ES-I3 (cell line): Measurements from ENCODE around the gene ZC3H18.

Source experiments
- H3K36me3 ChIP-seq: 2 replicates; pipeline ENCODE4 v1.6.1; 2013; ENCODE audit warnings: mild to moderate bottlenecking, low read length, control low read depth, moderate library complexity; ENCODE audit not compliant: insufficient read depth
- H3K4me1 ChIP-seq: 2 replicates; pipeline ENCODE4 v1.6.1; 2013; ENCODE audit warnings: mild to moderate bottlenecking, control low read depth, low read length; ENCODE audit not compliant: insufficient read depth
- H3K9ac ChIP-seq: 2 replicates; pipeline ENCODE4 v1.6.1; 2013; ENCODE audit warnings: low read depth, mild to moderate bottlenecking, low read length, moderate library complexity
- H3K9me3 ChIP-seq: 2 replicates; pipeline ENCODE4 v1.6.1; 2013; ENCODE audit warnings: mild to moderate bottlenecking, low read length, moderate library complexity; ENCODE audit not compliant: control insufficient read depth, insufficient read depth

Gene ZC3H18

DNA sequence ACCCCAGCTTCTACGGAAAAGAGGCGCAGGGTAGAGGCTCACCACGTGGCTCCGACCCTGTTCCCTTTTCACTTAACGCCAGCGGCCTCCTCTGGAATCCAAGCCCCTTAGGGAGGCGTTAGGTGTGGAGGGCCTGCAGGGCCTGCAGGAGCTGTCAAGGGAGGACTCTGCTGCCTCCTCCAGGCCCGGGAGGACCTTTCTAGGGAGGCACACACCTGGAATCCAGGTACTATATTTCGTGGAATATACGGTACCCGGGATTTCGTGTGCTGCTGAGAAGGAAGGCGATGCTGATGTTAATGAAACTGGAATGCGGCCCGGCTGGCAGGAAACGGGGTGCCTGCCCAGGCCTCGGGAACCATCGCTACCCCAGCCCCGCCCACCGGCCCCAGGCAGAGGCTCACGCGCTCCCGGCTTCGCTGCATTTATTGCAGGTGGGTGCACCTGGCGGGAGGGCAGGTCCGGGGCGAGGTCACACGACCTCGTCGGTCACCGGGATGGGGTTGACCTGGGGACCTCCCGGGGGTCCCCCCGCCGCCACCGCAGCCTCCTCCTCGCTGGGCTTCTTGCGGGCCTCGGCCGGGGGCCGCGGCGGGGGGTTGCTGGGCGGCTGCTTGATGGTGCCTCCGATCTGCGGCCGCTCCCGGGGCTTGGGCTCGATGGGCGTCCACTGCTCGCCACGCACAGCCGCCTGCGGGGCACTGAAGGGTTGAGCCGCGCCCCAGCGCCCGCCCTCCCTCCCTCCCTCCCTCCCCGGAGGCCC, 72.9 kb downstream of the ZC3H18 start:
- Histone ChIP-seq H3K36me3 (no peaks in the 10 kb centered on the region), H3K9ac (no peak overlapping the region), H3K4me1 (peaks cover 2% of the 10 kb centered on the region; the same call in 1 of the 2 replicates), H3K9me3 (no peaks in the 10 kb centered on the region)

DNA sequence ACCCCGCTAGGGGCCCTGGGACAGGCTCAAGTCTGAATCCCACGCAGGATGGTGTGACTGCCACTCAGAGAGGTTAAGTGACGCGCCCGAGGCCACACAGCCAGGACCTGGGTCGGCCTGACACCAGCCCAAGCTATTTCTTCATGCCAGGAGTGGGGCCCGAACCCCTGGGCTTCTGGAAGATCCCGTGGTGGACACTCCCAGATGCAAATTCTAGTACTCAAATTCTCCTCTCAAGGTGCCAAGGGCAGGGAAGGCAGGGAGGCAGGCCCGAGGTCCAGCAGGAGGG, 73.4 kb downstream of the ZC3H18 start:
- Histone ChIP-seq H3K9me3 (no peaks in the 10 kb centered on the region), H3K36me3 (no peaks in the 10 kb centered on the region), H3K9ac (no peak overlapping the region), H3K4me1 (no peaks in the 10 kb centered on the region; the same call in 1 of the 2 replicates)

DNA sequence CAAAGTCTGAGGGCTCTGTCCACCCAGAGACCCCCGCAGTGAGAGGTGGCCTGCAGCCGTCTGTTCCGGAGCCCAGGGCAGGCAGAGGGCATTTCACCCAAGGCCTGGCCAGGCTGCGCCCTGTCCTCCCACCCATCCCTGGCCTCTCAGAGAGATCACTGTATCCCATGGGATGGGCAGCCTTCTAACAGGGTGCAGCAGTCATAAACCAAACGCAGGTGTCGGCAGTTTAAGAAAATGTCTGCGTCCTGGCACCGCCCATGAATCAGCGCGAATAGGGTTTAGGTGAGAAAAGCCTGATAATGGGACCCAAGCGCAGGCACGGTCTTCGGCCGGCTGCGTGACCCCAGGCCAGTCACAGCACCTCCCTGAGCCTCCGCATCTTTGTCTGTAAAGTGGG, 75.3 kb downstream of the ZC3H18 start:
- Histone ChIP-seq H3K9me3 (no peaks in the 10 kb centered on the region), H3K4me1 (no peaks in the 10 kb centered on the region; the same call in 1 of the 2 replicates), H3K36me3 (no peaks in the 10 kb centered on the region), H3K9ac (no peak overlapping the region)

DNA sequence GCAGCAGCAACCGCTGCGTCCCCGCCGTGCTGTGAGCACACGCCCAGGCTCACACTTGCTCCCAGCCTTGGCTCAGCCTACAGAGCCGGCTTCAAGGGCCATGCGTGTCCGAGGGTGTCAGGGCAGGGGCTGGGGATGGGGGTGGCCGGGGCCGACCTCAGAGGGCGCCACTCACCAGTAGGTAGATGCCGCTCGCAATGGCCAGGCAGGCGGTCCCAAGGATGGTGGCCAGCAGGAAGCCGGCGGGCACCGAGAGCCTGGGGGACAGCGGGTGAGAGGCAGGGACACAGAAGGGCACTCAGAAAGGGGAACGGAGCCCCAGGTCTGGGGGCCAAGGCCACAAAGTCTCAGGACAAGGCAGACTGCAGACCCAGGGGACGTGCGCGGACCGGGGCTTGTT, 75.7 kb downstream of the ZC3H18 start:
- H3K4me1 ChIP-seq = no peaks in the 10 kb centered on the region; the same call in 1 of the 2 replicates
- no peak overlapping the region for H3K9ac ChIP-seq
- H3K9me3 ChIP-seq = no peaks in the 10 kb centered on the region
- H3K36me3 ChIP-seq = no peaks in the 10 kb centered on the region

DNA sequence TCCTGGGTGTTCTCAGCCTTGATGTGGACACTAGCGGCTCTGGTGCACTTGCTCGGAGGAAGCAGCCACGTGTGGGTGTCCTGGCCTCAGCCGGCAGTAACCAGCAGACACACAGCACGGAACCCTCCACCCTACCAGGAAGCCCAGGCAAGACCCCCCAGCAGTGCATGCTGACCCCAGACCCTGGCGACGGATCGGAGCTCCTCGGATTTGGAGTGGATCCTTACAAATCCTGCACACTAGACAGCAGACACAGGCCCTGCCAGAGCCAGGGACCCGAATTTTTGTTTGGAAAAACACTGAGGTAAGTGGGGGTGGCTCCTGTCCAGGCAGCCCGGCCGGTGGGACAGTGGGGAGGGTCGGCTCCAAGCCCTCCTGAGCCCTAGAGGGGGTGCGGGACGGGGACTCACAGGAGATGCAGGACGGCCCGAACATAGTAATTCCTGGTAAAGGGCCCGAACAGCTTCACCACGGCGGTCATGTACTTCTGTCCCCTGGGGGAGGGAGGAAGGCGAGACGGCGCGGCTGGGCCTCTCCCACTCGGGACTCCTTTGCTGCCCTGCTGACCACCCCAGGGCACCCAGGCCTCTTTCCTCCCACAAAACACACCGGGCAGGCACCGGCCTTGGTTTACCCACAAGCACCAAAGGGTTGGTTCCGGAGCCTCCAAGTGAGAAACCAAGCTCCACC, 76.3 kb downstream of the ZC3H18 start:
- no peak overlapping the region for H3K9ac ChIP-seq
- H3K4me1 ChIP-seq = no peaks in the 10 kb centered on the region; the same call in 1 of the 2 replicates

DNA sequence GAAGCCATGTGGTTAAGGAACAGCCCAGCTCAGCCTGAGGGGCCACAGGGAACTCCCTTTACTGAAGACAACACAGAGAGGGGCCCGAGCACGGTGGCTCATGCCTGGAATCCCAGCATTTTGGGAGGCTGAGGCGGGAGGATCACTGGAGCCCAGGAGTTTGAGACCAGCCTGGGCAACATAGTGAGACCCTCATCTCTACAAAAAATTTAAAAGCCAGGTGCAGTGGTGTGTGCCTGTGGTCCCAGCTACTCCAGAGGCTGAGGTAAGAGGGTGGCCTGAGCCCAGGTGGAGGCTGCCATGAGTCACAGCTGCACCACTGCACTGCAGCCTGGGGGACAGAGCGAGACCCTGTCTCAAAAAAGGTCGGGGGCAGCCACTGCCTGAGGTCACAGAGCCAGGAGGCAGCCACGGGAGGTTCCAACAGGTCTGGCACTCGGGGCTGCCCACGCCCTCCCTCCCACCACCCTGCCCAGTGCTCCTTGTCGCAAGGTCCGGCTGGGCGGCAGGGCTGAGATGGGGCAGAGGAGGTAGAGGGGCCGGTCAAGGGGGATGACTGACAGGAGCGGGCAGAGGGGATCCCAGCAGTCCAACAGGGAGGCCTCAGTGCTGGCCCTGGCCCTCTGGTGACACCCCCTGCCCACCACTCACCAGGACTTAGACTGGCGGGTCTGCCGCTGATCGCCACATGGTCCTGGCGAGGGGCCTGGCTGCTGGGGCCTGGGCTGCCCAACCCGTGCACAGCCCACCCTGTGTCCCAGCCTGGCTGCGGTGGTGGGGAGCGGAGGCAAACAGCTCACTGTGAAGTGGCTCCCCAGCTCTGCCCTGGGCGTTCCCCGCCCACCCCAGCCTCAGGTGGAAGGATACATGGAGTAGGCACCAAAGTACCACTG, 77.2 kb downstream of the ZC3H18 start:
- no peaks in the 10 kb centered on the region; the same call in 1 of the 2 replicates for H3K4me1 ChIP-seq
- H3K9ac ChIP-seq = no peak overlapping the region
- H3K36me3 ChIP-seq = no peaks in the 10 kb centered on the region
- no peaks in the 10 kb centered on the region for H3K9me3 ChIP-seq

More for the DNA sequence above, 76.3 kb downstream of the ZC3H18 start:
- H3K36me3 ChIP-seq = no peaks in the 10 kb centered on the region
- H3K9me3 ChIP-seq = no peaks in the 10 kb centered on the region

DNA sequence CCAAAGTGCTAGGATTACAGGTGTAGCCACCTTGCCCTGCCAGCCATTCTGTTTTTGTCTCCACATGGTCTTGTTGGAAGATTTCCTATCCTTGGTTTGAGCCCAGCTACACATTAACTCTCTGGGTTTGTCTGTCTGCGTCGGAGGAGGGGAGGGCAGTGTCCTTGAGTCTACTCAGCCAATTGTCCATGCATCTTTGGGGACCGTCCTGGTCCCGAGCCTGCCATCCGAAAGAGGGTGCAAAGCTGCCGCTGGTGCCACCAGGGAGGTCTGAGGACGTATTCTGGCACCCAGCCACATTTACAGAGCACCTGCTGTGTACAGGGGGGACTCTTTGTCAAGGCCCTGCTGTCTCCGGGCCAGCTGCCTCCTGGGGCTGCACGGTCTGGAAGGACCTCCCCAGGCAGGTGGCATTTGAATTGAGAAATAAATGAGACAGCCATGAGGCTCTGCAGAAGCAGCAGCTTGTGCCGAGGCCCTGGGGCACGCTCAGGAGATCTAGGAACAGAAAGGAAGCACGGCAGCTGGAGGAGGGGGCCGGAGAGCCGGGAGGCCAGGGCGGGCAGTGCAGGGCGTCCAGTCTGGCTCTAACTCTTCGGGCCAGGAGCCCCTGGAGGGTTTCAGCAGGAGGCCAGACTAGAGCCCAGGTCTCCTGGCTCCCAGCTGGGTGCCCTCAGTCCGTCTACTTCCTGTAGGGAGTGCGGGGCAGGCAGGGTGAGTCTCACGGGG, 79.2 kb downstream of the ZC3H18 start:
- Histone ChIP-seq H3K4me1 (no peaks in the 10 kb centered on the region; the same call in 1 of the 2 replicates), H3K9me3 (no peaks in the 10 kb centered on the region), H3K36me3 (no peaks in the 10 kb centered on the region), H3K9ac (peak overlapping the region; percentile 79; the same call in 1 of the 2 replicates)

DNA sequence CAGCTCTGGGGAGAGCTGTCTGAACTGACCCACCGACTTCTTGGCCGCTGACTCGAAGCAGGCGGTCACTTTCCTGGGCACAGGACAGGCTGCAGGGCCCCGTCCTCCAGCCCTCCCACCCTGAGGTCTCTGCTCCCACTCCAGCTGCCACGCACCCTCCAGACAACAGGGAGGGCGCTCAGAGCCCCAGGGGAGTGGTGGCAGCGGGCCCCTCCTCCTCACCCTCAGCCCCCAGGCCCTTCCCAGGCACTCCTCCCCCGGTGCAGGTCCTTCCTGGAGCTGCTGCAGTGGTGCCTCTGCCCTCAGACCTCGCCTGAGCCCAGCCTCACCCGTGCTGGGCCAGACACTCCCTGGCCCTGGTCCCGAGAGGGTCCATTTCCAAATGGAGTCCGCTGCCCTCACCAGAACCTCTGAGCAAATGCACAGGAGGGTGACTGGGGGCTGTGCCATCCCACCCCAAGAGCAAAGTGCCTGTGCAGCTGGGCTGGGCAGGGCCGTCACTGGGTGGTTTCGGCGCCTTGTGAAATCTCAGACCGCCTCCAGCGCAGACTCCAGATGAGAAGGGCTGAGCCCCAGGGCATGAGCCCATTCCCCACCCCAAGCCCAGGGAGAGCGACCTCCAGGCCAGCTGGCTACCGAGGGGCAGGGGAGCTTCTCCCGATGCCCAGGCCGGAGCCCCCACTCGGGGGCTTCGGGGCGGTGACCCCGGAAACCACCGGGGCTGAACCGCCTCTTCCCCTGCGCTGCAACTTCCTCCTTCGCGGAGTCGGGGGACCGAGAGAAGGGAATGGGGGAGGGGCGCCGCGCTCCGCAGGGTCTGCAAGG, 79.9 kb downstream of the ZC3H18 start:
- peak overlapping the region; percentile 79 for H3K9ac ChIP-seq
- H3K36me3 ChIP-seq = no peaks in the 10 kb centered on the region
- no peaks in the 10 kb centered on the region for H3K9me3 ChIP-seq
- no peaks in the 10 kb centered on the region; the same call in 1 of the 2 replicates for H3K4me1 ChIP-seq

DNA sequence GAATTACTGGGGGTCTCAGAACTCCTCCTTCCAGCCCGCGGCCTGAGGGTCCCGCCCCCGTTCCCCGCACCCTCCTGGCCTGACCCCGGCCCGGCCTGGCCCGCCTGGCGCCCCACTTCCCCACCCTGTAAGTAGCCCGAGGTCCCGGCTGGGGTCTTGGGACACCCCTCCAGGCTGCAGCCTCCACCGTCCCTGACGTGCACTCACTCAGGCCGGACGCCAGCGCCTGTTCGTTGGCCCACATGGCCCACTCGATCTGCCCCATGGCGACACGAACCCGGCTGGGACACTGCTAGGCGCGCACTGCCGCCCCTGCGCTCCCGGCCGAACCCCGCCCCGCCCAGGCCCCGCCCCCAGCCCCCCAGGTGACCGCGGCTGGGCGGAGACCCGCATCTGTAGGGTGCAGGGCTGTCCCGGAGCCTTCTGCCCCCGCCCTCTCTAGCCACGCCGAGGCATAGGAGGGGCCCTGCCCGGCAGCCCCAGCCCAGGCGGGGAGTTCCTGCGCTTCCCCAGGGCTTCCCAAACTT, 80.6 kb downstream of the ZC3H18 start, which contains the start of gene CYBA:
TSS of gene CYBA (minus strand) at position 305 of the 527 bp plus-strand sequence. CDS start at position 265, 40 bp downstream.
- no peaks in the 10 kb centered on the region for H3K36me3 ChIP-seq
- no peaks in the 10 kb centered on the region for H3K9me3 ChIP-seq
- peak within 1 kb of the TSS; percentile 79 for H3K9ac ChIP-seq
- no peaks in the 10 kb centered on the region; the same call in 1 of the 2 replicates for H3K4me1 ChIP-seq

DNA sequence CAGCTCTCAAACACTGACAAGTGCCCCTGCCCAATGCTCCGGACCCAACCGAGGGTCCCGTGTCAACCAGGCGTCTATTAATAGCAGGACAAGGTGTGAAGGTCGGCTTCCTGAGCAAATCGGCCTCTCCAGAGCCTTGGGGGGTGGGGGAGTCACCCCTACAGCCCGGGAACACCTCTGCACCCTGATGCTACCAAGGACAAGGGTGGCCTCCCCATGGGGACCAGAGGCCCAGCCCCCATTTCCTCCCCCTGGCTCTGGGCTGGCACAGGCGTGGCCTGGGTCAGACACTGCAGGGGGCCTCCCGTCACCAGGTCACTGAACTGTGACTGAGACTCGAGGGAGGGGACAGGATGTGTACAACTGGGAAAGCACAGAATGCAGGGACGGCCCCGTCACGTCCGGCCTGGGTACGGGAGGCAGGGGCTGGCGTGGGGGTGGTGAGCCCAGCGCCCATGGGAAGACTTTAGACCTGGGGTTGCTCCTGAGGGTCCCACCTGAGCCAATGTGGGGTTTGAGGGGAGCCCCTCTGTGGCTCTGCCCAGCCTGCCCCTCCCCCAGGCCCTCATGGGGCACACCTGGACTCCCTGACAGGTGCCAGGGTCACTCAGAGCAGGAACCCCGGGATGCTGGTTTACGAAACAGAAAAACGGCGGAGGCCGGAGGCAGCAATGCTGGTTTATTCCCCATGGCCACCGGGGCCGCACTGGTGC, 81.2 kb downstream of the ZC3H18 start:
- Histone ChIP-seq H3K9ac (peak overlapping the region; percentile 79; the same call in 1 of the 2 replicates), H3K36me3 (no peaks in the 10 kb centered on the region)

DNA sequence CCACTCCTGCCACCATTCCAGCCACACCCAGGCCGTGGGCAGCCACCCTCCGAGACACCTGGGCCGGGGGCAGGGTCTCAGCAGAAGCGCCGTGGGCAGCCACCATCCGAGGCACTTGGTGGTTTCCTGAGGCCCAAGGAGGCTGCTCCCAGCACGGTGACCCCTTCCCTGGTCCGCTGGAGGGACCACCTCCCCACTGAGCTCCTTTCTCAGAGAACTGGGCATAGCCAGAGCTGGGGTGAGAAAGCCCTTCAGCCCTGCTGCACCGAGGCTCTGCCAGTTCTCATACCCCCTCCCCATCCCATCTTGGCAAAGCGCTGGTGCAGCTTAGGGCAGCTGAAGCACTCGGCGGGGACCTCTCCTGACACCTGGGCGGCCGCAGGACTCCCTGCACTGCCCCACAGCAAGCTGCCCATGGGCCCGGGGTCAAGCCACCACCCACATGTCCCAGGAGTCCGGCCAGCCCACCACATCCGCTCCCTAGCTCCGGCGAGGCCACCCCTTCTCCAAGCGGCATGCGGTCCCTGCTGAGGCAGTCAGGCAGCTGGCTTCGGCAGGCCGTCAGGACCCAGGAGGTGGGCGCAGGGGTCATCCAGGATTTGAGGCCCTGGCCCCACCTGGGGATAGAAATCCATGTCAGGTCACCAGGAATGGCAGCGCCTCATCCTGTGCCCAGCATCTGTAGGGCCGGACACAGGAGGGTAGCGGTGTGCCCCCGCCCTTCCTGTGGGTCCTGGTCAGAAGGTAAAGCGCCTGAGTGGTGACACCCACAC, 82.0 kb downstream of the ZC3H18 start:
- Histone ChIP-seq H3K9me3 (no peaks in the 10 kb centered on the region), H3K4me1 (no peaks in the 10 kb centered on the region; the same call in 1 of the 2 replicates), H3K36me3 (no peaks in the 10 kb centered on the region), H3K9ac (no peak overlapping the region)

More for the DNA sequence above, 81.2 kb downstream of the ZC3H18 start:
- no peaks in the 10 kb centered on the region; the same call in 1 of the 2 replicates for H3K4me1 ChIP-seq
- H3K9me3 ChIP-seq = no peaks in the 10 kb centered on the region

DNA sequence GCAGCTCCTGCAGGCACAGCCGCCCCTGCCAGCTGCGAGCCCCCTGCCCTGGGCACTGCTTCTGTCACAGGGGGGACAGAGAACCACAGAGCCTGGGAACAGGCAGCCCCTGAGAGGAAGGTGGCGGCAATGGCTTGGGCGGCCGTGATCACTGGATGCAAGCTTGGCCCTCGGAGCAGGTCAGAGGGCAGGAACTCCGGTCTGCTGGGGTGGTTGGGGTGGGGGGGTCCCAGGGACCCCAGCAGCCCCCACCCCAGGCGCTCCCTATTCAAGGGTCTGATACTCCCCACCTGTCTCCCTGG, 82.5 kb downstream of the ZC3H18 start:
- Histone ChIP-seq H3K36me3 (no peaks in the 10 kb centered on the region), H3K9me3 (no peaks in the 10 kb centered on the region), H3K4me1 (no peaks in the 10 kb centered on the region; the same call in 1 of the 2 replicates), H3K9ac (no peak overlapping the region)
